HEK293 (cell line): ENCODE data around the gene TRIM65.

ENCODE experiments used
- CTCF ChIA-PET: fragments of 350-600 bp; formaldehyde crosslinking; extraction: SDS; loops from one replicate; lab custom pipeline; 2021; ENCODE audit warnings: antibody characterized with exemption; lab: Yijun Ruan, JAX
- POLR2A ChIA-PET: fragments of 300-600 bp; formaldehyde crosslinking; extraction: SDS; loops from one replicate; lab custom pipeline; 2020; ENCODE audit warnings: antibody characterized with exemption, inconsistent platforms; lab: Yijun Ruan, JAX
- H3K27ac ChIP-seq: fragments of 200-500 bp; sonication (Bioruptor generic); 2 replicates; pipeline ENCODE4 v1.5.1; 2014; ENCODE audit warnings: low read depth, low read length, control low read depth, inconsistent platforms; ENCODE audit errors: extremely low read depth
- H3K36me3 ChIP-seq, 2 experiments: fragments of 200-500 bp in 1 of 2; sonication (Bioruptor generic) in 1 of 2; 1 replicate in 1 of 2; 2 replicates in 1 of 2; pipeline ENCODE4 v1.5.1; 2014 to 2017; ENCODE audit warnings: inconsistent platforms in 2 of 2, low read length in 2 of 2; ENCODE audit not compliant: control insufficient read depth in 2 of 2, insufficient read depth in 1 of 2
- H3K4me1 ChIP-seq: fragments of 200-500 bp; sonication (Bioruptor generic); 2 replicates; pipeline ENCODE4 v1.5.1; 2014; ENCODE audit warnings: mild to moderate bottlenecking, low read length, inconsistent platforms; ENCODE audit not compliant: control insufficient read depth, insufficient read depth
- H3K4me3 ChIP-seq: 2 replicates; pipeline ENCODE4 v1.5.1; 2011; ENCODE audit warnings: low read depth, mild to moderate bottlenecking, control low read depth, low read length, moderate library complexity
- H3K9me3 ChIP-seq: fragments of 200-500 bp; sonication (Bioruptor generic); 2 replicates; pipeline ENCODE4 v1.5.1; 2014; ENCODE audit warnings: low read depth, low read length, inconsistent platforms; ENCODE audit not compliant: control insufficient read depth, insufficient read depth
- GFI1B ChIP-seq: fragments of 450-650 bp; formaldehyde crosslinking; IDR thresholded peaks from 2 replicates; pipeline ENCODE4 v1.5.1; 2016; ENCODE audit warnings: missing biosample characterization, missing genetic modification characterization
- HOXC10 ChIP-seq: sonication (generic); formaldehyde crosslinking; IDR thresholded peaks from 2 replicates; pipeline ENCODE4 v1.8.1; 2023; ENCODE audit warnings: mild to moderate bottlenecking, missing genetic modification reagents
- MEIS1 ChIP-seq: sonication (generic); formaldehyde crosslinking; IDR thresholded peaks from 2 replicates; pipeline ENCODE4 v1.8.1; 2022; ENCODE audit warnings: missing genetic modification reagents, mild to moderate bottlenecking, borderline replicate concordance
- MYNN ChIP-seq: fragments of 450-650 bp; formaldehyde crosslinking; IDR thresholded peaks from 2 replicates; pipeline ENCODE4 v1.5.1; 2016; ENCODE audit warnings: missing biosample characterization, missing genetic modification characterization, borderline replicate concordance
- OVOL3 ChIP-seq: fragments of 450-650 bp; formaldehyde crosslinking; IDR thresholded peaks from 2 replicates; pipeline ENCODE4 v1.5.1; 2016; ENCODE audit warnings: missing biosample characterization, missing genetic modification characterization
- RBAK ChIP-seq: fragments of 450-650 bp; formaldehyde crosslinking; IDR thresholded peaks from 2 replicates; pipeline ENCODE4 v1.5.1; 2016; ENCODE audit warnings: missing biosample characterization, missing genetic modification characterization
- ZBTB7A ChIP-seq: fragments of 450-650 bp; formaldehyde crosslinking; IDR thresholded peaks from 2 replicates; pipeline ENCODE4 v1.5.1; 2016; ENCODE audit warnings: low read depth, missing biosample characterization, missing genetic modification characterization
- ZNF10 ChIP-seq: fragments of 450-650 bp; formaldehyde crosslinking; IDR thresholded peaks from 2 replicates; pipeline ENCODE4 v1.5.1; 2017; ENCODE audit warnings: missing biosample characterization, missing genetic modification characterization
- ZNF169 ChIP-seq: fragments of 450-650 bp; formaldehyde crosslinking; IDR thresholded peaks from 2 replicates; pipeline ENCODE4 v1.5.1; 2016; ENCODE audit warnings: missing biosample characterization, missing genetic modification characterization
- ZNF354C ChIP-seq: fragments of 450-650 bp; formaldehyde crosslinking; IDR thresholded peaks from 2 replicates; pipeline ENCODE4 v1.5.1; 2016; ENCODE audit warnings: missing biosample characterization, missing genetic modification characterization, low read depth, borderline replicate concordance
- ZNF391 ChIP-seq: fragments of 450-650 bp; formaldehyde crosslinking; IDR thresholded peaks from 2 replicates; pipeline ENCODE4 v1.5.1; 2016; ENCODE audit warnings: low read depth, missing biosample characterization, missing genetic modification characterization, borderline replicate concordance
- ZNF596 ChIP-seq: fragments of 450-650 bp; IDR thresholded peaks from 2 replicates; pipeline ENCODE4 v1.5.0; 2018; ENCODE audit warnings: missing biosample characterization, mild to moderate bottlenecking, missing genetic modification characterization, moderate library complexity
- ZNF660 ChIP-seq: fragments of 450-650 bp; IDR thresholded peaks from 2 replicates; pipeline ENCODE4 v1.5.1; 2018; ENCODE audit warnings: missing biosample characterization, mild to moderate bottlenecking, missing genetic modification characterization
- ZNF776 ChIP-seq: fragments of 450-650 bp; formaldehyde crosslinking; IDR thresholded peaks from 2 replicates; pipeline ENCODE4 v1.5.0; 2017; ENCODE audit warnings: missing biosample characterization, missing genetic modification characterization, borderline replicate concordance
- ZNF777 ChIP-seq: fragments of 450-650 bp; formaldehyde crosslinking; IDR thresholded peaks from 2 replicates; pipeline ENCODE4 v1.5.1; 2017; ENCODE audit warnings: missing biosample characterization, missing genetic modification characterization, borderline replicate concordance
- ZNF837 ChIP-seq: fragments of 450-650 bp; formaldehyde crosslinking; IDR thresholded peaks from 2 replicates; pipeline ENCODE4 v1.5.1; 2016; ENCODE audit warnings: missing biosample characterization, missing genetic modification characterization
- TF ChIP-seq, protein P1 (sequence below): fragments of 450-650 bp; formaldehyde crosslinking; IDR thresholded peaks from 2 replicates; pipeline ENCODE4 v1.5.1; 2016; ENCODE audit warnings: missing biosample characterization, missing genetic modification characterization
- TF ChIP-seq, protein P2 (sequence below): fragments of 450-650 bp; formaldehyde crosslinking; IDR thresholded peaks from 2 replicates; pipeline ENCODE4 v1.5.1; 2016; ENCODE audit warnings: missing biosample characterization, missing genetic modification characterization
- TF ChIP-seq, protein P3 (sequence below): fragments of 450-650 bp; formaldehyde crosslinking; IDR thresholded peaks from 2 replicates; pipeline ENCODE4 v1.5.1; 2017; ENCODE audit warnings: missing biosample characterization, missing genetic modification characterization
- TF ChIP-seq, protein P4 (sequence below): fragments of 450-650 bp; formaldehyde crosslinking; IDR thresholded peaks from 2 replicates; pipeline ENCODE4 v1.5.1; 2017; ENCODE audit warnings: missing biosample characterization, missing genetic modification characterization
- TF ChIP-seq, protein P5 (sequence below): fragments of 450-650 bp; formaldehyde crosslinking; IDR thresholded peaks from 2 replicates; pipeline ENCODE4 v1.5.1; 2016; ENCODE audit warnings: missing biosample characterization, missing genetic modification characterization

TRIM65 gene

DNA sequence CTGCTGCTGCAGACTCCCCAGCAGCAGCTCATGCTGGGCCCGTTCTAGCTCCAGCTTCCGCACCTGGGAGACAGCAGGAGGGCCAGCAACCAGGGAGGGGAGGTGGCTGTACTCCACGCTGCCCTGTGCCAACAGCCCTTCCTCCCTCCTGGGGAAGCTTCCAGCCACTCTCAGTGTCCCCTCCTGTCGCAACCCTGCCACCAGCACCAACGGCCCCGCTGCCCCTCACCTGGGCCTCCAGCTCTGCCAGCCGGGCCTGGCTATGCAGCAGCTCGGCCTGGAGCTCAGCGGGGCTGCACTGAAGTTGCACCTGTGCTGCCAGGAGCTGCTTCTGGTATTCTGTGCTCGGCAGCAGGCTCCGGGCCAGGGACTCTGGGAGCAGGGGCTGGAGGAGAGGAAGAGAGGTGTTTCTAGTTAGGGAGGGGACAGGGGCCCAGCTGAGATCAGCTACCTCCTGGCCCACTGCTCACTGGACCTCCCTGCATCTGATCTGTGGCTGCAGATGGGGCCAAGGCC lies 23.4 kb upstream of the TRIM65 start (continued):
- TF ChIP-seq, protein P1, sequence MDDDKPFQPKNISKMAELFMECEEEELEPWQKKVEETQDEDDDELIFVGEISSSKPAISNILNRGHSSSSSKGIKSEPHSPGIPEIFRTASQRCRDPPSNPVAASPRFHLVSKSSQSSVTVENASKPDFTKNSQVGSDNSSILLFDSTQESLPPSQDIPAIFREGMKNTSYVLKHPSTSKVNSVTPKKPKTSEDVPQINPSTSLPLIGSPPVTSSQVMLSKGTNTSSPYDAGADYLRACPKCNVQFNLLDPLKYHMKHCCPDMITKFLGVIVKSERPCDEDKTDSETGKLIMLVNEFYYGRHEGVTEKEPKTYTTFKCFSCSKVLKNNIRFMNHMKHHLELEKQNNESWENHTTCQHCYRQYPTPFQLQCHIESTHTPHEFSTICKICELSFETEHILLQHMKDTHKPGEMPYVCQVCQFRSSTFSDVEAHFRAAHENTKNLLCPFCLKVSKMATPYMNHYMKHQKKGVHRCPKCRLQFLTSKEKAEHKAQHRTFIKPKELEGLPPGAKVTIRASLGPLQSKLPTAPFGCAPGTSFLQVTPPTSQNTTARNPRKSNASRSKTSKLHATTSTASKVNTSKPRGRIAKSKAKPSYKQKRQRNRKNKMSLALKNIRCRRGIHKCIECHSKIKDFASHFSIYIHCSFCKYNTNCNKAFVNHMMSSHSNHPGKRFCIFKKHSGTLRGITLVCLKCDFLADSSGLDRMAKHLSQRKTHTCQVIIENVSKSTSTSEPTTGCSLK (tag by site-specific recombination), result no peak
- TF ChIP-seq ZNF596 (tag by site-specific recombination) (no peak), ZNF169 (tag by site-specific recombination) (no peak), ZNF660 (tag by site-specific recombination) (no peak)

DNA sequence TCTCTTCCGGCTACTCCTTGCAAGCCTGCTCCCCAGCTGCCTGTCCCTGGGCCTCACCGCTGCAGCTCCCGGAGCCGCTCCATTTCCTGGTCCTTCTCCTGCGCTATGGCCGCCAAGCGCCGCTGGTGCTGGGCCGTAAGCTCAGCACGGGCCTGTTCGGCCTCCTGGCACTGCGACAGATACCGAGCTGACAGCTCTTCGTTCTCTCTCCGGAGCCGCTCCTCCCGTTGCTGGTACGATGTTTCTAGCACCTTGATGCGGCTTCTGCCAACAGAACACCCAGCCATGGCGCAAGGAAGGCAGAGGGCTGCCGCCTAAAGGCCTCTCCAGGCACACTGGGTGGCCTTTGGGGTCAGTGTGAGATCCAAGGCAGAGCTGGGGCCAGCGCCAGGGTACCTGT lies 22.9 kb upstream of the TRIM65 start:
- ChIA-PET POLR2A (no interaction called here), CTCF (interaction anchor here (1.9 kb wide), 1 partner anchor 15 kb away, joined by 6 read pairs; the partner anchor contains the start of gene MRPL38)
- TF ChIP-seq ZNF837 (tag by site-specific recombination) (no peak), OVOL3 (no peak), MYNN (tag by site-specific recombination) (no peak), ZBTB7A (tag by site-specific recombination) (no peak), HOXC10 (CRISPR knock-in tag) (no peak), RBAK (tag by site-specific recombination) (no peak), GFI1B (tag by site-specific recombination) (no peak), ZNF10 (tag by site-specific recombination) (no peak), ZNF354C (tag by site-specific recombination) (no peak), ZNF391 (no peak), ZNF777 (tag by site-specific recombination) (no peak), ZNF776 (tag by site-specific recombination) (no peak), MEIS1 (CRISPR knock-in tag) (no peak)
- TF ChIP-seq, protein P2, sequence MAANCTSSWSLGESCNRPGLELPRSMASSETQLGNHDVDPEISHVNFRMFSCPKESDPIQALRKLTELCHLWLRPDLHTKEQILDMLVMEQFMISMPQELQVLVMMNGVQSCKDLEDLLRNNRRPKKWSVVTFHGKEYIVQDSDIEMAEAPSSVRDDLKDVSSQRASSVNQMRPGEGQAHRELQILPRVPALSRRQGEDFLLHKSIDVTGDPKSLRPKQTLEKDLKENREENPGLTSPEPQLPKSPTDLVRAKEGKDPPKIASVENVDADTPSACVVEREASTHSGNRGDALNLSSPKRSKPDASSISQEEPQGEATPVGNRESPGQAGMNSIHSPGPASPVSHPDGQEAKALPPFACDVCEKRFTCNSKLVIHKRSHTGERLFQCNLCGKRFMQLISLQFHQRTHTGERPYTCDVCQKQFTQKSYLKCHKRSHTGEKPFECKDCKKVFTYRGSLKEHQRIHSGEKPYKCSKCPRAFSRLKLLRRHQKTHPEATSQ (tag by site-specific recombination), result no peak
- TF ChIP-seq, protein P3, sequence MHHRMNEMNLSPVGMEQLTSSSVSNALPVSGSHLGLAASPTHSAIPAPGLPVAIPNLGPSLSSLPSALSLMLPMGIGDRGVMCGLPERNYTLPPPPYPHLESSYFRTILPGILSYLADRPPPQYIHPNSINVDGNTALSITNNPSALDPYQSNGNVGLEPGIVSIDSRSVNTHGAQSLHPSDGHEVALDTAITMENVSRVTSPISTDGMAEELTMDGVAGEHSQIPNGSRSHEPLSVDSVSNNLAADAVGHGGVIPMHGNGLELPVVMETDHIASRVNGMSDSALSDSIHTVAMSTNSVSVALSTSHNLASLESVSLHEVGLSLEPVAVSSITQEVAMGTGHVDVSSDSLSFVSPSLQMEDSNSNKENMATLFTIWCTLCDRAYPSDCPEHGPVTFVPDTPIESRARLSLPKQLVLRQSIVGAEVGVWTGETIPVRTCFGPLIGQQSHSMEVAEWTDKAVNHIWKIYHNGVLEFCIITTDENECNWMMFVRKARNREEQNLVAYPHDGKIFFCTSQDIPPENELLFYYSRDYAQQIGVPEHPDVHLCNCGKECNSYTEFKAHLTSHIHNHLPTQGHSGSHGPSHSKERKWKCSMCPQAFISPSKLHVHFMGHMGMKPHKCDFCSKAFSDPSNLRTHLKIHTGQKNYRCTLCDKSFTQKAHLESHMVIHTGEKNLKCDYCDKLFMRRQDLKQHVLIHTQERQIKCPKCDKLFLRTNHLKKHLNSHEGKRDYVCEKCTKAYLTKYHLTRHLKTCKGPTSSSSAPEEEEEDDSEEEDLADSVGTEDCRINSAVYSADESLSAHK (tag by site-specific recombination), result no peak
- TF ChIP-seq, protein P4, sequence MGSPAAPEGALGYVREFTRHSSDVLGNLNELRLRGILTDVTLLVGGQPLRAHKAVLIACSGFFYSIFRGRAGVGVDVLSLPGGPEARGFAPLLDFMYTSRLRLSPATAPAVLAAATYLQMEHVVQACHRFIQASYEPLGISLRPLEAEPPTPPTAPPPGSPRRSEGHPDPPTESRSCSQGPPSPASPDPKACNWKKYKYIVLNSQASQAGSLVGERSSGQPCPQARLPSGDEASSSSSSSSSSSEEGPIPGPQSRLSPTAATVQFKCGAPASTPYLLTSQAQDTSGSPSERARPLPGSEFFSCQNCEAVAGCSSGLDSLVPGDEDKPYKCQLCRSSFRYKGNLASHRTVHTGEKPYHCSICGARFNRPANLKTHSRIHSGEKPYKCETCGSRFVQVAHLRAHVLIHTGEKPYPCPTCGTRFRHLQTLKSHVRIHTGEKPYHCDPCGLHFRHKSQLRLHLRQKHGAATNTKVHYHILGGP (tag by site-specific recombination), result no peak
- TF ChIP-seq, protein P5, sequence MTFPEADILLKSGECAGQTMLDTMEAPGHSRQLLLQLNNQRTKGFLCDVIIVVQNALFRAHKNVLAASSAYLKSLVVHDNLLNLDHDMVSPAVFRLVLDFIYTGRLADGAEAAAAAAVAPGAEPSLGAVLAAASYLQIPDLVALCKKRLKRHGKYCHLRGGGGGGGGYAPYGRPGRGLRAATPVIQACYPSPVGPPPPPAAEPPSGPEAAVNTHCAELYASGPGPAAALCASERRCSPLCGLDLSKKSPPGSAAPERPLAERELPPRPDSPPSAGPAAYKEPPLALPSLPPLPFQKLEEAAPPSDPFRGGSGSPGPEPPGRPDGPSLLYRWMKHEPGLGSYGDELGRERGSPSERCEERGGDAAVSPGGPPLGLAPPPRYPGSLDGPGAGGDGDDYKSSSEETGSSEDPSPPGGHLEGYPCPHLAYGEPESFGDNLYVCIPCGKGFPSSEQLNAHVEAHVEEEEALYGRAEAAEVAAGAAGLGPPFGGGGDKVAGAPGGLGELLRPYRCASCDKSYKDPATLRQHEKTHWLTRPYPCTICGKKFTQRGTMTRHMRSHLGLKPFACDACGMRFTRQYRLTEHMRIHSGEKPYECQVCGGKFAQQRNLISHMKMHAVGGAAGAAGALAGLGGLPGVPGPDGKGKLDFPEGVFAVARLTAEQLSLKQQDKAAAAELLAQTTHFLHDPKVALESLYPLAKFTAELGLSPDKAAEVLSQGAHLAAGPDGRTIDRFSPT (tag by site-specific recombination), result no peak
- peaks cover 12 to 80% of the 10 kb centered on the region in 2 experiments; a peak in 2 of 3 replicates for H3K36me3 ChIP-seq
- H3K27ac ChIP-seq, result no peak overlapping the region
- H3K4me1 ChIP-seq, result no peaks in the 10 kb centered on the region
- no peak overlapping the region for H3K4me3 ChIP-seq
- no peaks in the 10 kb centered on the region for H3K9me3 ChIP-seq
